ENCODE measurements around the gene STMN3.

Gene STMN3

GRCh38 chr20:63653041-63653973 is at the start of gene STMN3:
STMN3 (minus strand) TSS chr20:63653424; CDS start chr20:63653345, 79 bp downstream.
- peak in 13 of 14 donors; percentile 16 to 91 (median 72) for DNase-seq

- DNase-seq: no peak
Observed at GRCh38 chr20:63702036-63702665, 48.9 kb upstream of the STMN3 start.

- DNase-seq: no peak
Observed at GRCh38 chr20:63701329-63702035, 48.3 kb upstream of the STMN3 start.

GRCh38 chr20:63701051-63701328 is 47.8 kb upstream of the STMN3 start:
- DNase-seq: no peak

DNA sequence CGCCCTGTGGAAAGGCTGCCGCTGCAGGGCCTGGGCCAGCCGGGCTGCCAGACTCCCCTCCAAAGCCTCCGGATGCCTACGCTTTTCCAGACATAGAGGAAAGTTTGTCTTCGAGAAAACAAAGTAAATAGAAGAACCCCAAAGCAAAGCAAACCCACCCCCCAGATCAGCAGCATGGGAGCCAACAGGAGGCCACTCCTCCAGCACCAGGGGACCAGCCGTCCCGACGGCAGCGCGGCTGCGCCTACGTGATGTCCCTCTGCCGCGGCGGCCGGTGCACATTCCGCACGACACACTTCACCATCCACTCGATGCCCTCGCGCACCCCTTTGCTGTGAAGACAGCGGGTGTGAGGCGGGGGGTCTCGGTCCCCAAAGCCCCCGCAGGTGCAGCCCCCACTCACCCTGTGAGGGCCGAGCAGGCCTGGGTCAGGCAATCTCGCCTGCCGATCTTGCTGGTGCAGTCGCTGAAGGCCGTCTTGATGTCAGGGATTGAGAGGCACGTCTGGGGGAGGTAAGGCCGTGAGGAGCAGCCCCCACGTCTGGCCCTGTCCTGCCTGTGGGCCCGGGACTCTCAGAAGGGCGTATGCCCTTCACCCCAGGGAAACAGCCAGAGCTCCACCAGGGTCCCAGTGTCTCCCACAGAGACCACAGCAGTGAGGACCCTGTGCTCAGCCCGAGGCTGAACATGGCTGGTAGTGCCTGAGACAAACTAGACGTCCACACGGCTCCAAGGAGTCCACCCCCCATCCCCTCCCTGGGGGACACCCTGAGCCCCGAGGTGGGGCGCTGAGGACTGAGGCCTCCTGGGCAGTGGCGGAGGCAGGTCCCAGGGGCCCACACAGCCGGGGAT is 47.2 kb upstream of the STMN3 start:
- DNase-seq: no peak

- DNase-seq: no peak
Observed at GRCh38 chr20:63699466-63700198, 46.4 kb upstream of the STMN3 start.

DNA sequence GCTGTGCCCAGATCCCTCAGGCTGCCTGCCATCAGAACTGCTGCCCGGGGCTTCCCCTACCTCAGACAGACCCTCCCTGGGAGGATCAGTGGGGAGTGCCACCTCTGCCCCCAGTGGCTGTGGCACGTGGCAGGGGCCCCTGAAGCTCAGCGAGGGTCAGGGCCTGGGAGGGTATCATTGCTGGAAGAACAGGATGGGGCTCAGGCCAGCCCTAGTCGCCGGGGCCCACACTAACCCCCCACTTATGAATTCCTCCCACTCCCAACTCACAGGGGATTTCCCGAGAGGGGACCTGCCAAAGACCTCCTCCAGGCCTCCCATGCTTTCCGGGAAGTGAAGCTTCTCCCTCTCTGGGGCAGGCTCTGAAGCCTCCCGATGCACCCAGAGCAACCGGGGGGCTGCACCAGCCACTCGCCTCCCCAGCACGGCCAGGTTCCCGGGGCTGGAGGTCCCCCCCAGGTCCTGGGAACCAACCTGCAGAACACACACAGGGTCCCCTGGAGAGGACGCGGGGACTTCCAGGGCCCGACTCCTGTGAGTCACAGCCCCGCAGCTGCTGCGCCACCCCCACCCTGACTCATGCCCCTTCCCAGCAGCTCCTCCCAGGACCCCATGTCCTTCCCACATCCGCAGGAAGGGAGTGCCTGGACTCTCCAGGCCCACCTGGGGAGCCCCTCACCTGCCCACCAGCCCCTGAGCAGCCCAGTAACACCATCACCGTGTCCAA is 45.7 kb upstream of the STMN3 start:
- no peak for DNase-seq

- DNase-seq: no peak
Observed at GRCh38 chr20:63697868-63698545, 44.8 kb upstream of the STMN3 start.

- DNase-seq: no peak
Observed at GRCh38 chr20:63697357-63697867, 44.2 kb upstream of the STMN3 start.

DNA sequence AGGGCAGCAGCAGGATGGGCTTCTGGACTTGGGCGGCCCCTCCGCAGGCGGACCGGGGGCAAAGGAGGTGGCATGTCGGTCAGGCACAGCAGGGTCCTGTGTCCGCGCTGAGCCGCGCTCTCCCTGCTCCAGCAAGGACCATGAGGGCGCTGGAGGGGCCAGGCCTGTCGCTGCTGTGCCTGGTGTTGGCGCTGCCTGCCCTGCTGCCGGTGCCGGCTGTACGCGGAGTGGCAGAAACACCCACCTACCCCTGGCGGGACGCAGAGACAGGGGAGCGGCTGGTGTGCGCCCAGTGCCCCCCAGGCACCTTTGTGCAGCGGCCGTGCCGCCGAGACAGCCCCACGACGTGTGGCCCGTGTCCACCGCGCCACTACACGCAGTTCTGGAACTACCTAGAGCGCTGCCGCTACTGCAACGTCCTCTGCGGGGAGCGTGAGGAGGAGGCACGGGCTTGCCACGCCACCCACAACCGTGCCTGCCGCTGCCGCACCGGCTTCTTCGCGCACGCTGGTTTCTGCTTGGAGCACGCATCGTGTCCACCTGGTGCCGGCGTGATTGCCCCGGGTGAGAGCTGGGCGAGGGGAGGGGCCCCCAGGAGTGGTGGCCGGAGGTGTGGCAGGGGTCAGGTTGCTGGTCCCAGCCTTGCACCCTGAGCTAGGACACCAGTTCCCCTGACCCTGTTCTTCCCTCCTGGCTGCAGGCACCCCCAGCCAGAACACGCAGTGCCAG is 43.6 kb upstream of the STMN3 start, which contains the start of gene TNFRSF6B:
TSS of gene TNFRSF6B (plus strand) at position 25 of the 729 bp plus-strand sequence. CDS start at position 141, 116 bp downstream.
- no peak for DNase-seq

DNA sequence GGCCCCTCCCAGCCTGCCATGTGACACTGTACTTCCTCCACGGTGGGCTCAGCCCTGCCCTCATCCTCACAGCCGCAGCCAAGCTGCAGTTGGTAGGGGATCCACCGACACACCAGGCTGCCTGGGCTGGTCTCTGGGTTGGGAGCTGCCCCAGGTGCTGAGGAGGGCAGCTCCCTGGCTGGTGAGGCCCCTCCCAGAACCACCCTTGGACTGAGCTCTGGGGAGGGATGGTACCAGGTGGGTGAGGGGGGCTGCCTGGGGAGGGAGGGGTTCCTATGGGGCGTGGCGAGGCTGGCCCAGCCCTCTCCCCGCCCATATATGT is 43.0 kb upstream of the STMN3 start:
- no peak for DNase-seq

DNA sequence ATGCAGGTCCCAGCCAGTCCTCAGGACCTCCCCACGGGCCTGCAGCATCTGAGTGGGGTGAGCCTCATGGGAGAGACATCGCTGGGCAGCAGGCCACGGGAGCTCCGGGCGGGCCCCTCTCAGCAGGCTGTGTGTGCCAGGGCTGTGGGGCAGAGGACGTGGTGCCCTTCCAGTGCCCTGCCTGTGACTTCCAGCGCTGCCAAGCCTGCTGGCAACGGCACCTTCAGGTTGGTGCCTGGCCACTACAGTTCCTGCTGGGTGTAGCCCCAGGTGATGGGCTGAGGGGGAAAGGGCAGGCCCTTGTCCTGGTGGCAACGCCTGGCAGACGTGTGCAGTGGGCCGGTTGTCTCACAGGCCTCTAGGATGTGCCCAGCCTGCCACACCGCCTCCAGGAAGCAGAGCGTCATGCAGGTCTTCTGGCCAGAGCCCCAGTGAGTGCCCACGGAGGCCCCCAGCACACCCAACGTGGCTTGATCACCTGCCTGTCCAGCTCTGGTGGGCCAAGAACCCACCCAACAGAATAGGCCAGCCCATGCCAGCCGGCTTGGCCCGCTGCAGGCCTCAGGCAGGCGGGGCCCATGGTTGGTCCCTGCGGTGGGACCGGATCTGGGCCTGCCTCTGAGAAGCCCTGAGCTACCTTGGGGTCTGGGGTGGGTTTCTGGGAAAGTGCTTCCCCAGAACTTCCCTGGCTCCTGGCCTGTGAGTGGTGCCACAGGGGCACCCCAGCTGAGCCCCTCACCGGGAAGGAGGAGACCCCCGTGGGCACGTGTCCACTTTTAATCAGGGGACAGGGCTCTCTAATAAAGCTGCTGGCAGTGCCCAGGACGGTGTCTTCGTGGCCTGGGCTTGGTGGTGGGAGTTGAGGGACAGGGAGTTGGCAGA is 42.4 kb upstream of the STMN3 start:
- DNase-seq: no peak

GRCh38 chr20:63694584-63695423 is 41.6 kb upstream of the STMN3 start:
- DNase-seq: no peak

- DNase-seq: no peak
Observed at GRCh38 chr20:63693733-63694583, 40.7 kb upstream of the STMN3 start.

- no peak for DNase-seq
Observed at GRCh38 chr20:63693083-63693732, 40.0 kb upstream of the STMN3 start.
